HG03045 (cell line): ENCODE data around the gene KRT17.
A peak's percentile ranks its signal among the peaks of the same experiment; 100 is the strongest.

Experiments used
- ATAC-seq: cut with Tn5 transposase; IDR thresholded peaks from one replicate; pipeline ENCODE4 v1.9.1; 2021; ENCODE audit warnings: mild to moderate bottlenecking, moderate library complexity; ENCODE audit not compliant: unreplicated experiment

KRT17 gene

GRCh38 chr17:41624208-41625101, at the start of gene KRT17:
Gene KRT17 (minus strand): TSS chr17:41624575. CDS start chr17:41624509, 66 bp downstream.
- ATAC-seq, result no peak

GRCh38 chr17:41672153-41672552, 47.8 kb upstream of the KRT17 start:
- no peak for ATAC-seq

- ATAC-seq, result no peak
Measured at GRCh38 chr17:41667280-41668041, 43.1 kb upstream of the KRT17 start.

DNA sequence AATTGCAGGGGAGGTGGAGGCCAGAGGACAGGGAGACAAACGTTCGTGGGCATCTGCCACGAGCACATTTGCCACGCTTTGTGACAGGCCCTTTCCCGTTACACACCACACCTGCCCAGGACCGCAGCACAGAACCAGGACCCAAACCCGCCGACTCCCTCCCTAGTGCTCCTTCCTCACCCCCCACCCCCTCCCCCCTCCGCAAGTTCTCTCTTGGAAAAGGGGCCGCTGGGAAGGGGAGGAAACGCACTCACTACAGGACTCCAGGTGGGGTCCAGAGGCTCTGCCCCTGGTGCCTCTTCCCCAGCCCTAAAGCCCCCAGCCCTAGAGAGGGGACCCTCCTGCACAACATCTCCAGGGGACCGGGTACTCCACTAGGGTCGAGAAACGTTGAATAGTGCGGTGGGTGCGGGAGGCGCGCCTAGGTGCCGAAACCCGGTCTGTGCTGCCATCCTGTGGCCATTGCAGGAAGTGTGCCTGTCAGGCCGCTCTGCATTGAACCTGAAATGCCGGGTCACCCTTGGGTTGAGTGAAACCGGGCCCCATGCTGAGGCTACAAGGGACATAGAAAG, 42.4 kb upstream of the KRT17 start:
- ATAC-seq, result peak; percentile 52

DNA sequence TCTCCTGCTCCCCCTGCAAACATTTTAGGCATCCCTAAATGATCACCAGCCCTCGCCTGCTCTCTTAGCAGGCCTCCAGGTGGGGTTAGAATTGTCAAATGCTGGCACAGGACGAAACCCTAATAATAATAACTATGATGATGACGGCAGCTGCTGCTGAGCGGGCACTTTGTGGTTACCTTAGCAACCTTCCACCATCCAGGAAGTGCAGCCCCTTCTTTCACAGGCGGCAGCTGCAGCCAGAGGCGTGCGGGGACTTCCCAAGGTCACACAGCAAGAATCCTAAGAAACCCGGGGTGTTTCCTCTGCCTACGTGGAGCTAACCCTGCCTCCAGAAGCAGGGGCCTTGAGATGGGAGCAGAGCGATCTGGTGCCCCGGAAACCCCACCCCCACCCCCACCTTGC, 41.9 kb upstream of the KRT17 start:
- peak; percentile 30 for ATAC-seq

DNA sequence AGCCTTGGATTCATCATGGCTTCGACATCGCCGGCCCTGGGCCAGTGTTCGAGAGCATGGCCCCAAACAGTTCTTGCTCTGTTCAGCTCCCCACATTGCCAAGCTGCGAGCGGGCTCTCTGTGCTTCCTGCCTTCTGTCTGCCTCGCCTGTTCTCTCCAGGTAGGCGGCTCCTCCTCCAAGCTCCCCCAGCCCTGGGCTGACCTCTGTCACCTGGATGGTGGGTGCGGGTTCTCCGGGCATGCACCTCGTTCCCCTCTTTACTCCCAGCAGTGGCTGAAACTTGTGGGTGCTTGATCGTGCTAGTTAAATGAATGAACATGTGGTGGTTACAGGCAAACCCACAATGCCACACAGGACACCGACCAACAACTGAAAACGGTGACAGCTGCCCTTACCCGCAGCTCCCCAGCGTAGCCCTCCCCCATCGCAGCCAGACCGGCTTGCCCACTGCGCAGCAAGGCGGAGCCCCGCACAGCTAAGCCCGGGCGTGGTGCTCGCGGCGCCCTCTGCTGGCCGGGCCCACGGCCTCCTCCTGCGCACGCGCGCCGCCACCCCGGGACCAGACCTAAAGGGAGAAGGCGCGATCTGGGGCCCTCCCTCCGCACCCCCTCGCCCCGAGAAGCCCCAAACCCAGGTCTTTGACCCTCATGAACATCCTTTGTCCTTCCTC, 41.3 kb upstream of the KRT17 start:
- peak; percentile 67 for ATAC-seq

DNA sequence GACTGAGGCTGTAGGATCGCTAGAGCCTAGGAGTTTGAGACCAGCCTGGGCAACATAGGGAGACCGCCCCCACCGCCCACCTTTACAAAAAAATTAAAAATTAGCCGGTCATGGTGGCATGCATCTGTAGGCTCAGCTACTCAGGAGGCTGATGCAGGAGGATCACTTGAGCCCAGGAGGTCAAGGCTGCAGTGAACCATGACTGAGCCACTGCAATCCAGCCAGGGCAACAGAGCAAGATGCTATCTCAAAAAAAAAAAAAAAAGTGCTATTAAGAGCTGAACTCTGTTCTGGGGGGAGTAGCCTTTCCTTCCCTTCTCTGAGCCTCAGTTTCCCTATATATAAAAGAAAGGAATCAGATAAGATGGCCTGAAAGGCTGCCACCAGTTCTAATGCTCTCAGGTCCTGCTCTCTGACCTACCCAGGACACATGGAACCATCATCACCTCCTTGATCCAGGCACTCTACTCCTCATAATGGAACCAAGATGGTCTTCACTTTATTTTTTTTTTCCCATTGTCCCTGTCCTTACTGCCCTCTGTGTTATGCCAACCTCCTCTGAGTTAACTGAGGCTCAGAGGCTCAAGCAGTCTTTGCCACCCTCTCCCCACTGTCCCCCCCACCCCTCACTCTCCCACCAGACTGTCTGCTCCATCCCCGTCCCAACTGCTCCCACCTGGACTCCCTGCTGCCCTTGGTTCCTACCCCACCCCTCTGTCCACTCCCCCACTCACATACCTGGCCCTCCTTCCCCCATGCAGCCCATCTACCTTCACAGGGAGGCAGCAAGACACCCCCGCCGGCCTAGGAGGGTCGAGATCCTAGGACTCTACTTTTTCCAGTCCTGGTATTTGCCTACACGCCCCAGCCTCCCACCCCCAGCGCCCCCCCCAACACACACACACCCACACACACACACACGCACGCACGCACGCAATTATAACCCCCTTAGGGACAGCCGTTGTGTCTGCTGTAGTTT, 40.5 kb upstream of the KRT17 start:
- ATAC-seq, result no peak

DNA sequence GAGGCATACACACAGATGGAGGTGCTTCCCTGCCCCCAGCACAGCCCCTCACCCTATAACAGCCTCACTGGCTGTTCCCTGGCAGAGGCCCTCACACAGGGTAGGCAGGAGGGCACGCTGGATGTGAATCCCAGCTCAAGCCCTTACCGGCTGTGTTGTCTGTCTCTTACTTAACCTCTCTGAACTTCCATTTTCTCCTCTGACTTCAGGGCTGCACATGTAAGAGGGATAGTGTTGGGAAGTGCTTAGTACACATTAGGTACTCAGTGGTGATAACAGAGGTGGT, 39.7 kb upstream of the KRT17 start:
- no peak for ATAC-seq

- no peak for ATAC-seq
Measured at GRCh38 chr17:41663451-41664171, 39.2 kb upstream of the KRT17 start.

DNA sequence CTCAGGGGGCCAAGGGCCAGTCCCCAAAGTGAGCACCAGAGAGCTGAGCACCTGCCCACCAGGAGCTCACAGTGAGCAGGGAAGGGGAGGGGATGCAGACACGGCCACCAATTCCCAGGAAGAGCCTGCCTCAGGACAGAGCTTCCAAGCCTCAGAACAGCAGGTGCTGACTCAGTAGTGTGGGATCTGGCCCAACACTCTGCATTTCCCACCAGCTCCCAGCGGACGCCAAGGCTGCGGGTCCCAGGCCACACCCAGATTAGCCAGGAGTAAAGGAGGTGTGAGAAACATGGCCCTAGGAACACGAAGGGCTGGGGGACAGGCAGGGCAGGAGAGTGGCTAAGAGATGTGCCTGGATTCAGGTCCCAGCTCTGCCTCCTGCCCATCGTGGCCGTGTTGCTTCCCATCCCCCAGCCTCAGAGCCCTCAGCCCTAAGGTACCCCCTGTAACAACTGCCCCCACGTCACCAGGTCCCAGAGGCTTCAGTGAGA, 35.9 kb upstream of the KRT17 start:
- no peak for ATAC-seq

GRCh38 chr17:41659427-41660212, 35.2 kb upstream of the KRT17 start:
- ATAC-seq, result no peak

- no peak for ATAC-seq
Measured at GRCh38 chr17:41658846-41659245, 34.5 kb upstream of the KRT17 start.

DNA sequence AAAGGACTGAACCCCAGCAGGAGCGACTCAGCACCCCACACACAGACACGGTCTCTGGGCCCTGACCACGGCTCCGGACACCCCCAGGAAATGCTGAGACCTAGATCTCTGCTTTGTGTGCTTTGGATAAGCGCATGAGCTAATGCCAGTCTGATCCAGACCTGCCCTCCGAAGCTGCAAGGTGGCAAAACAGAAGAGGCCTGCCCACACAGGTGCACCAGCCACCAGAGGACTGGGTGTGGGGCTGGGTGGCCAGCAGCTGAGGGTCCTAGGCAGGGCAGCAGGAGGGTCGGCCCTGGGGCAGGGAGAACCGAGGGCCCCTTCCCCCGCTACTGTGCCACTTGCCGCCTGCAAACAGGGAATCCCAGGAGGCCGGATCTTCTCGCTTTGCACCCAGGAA, 33.6 kb upstream of the KRT17 start:
- ATAC-seq, result no peak

GRCh38 chr17:41657176-41657754, 32.9 kb upstream of the KRT17 start:
- no peak for ATAC-seq

DNA sequence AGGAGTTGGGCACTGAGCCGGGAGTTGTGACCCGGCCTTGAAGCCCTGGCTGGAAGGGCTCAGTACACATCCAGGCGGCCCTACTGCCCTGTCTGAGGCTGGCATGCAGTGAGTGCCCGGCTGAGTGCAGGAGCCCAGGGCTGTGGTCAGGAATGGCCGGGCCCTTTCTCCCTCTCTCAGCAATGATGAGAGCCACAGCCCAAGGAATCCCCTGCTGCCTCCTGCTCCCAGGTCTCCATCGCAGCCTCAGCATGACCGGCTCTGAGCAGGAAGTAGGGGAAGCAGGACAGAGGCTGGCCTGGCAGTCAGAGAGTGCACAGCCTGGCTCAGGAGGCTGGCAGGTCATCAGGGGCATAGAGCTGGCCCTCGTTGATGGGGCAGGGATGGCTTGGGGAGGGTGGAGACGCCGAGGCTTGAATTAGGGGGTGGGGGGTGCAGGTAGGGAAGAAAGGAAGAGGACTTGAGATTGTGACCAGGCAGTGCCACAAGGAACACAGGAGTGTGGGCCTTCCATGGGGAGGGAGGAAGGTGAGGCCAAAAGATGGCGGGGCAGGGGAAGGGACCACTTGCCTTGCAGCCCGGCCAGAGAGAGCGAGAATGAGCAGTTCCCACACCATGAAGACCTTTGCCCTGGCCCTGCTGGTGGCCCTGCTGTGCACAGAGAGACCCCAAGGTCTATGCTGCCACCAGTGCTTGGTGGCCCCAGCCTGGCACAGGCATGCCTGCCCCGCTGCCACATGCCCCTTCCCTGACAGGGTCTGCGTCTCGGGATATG, 32.1 kb upstream of the KRT17 start:
- no peak for ATAC-seq

DNA sequence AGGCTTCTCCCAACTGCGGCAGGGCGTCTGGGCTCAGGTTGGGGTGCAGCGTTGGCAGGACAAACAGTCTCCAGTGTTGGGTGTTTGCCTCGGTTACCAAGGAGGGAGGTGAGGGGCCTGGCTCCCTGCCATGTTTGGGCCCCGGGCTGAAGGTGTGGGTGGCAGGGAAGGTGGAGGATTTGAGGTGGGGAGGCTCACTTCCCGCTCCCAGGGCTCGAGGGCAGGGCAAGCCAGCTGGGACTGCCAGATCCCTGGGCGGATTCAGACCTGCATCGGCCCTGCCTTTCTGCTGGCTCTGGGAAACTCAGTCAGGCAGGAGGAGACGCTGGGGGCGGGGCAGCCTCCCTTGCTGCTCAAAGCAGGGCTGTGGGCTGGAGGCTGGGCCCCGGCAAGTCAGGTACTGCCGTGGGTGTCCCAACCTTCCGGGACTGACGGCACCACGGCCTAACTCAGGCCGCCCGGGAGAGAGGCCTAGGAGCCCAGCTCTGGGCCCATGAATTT, 31.3 kb upstream of the KRT17 start:
- no peak for ATAC-seq
